HL-60 (cell line): ENCODE measurements around the gene APCDD1.

ENCODE experiments used
- DNase-seq, 2 experiments: peaks; one replicate each; pipeline ENCODE4 v3.0.0-alpha.2; 2010 to 2020; ENCODE audit warnings: low read depth in 1 of 2, low spot score in 1 of 2
- H3K27ac ChIP-seq: fragments of 250-450 bp; sonication (Bioruptor Pico); replicated peaks from 2 replicates; pipeline ENCODE4 v1.5.1; 2020; ENCODE audit warnings: mild to moderate bottlenecking, moderate library complexity
- H3K27me3 ChIP-seq: fragments of 250-450 bp; sonication (Bioruptor Pico); 2 replicates; pipeline ENCODE4 v1.5.1; 2021; ENCODE audit warnings: mild to moderate bottlenecking, moderate library complexity; ENCODE audit not compliant: insufficient read depth, poor library complexity, severe bottlenecking
- H3K4me3 ChIP-seq: replicated peaks from 2 replicates; pipeline ENCODE4 v1.5.1; 2011; ENCODE audit warnings: mild to moderate bottlenecking, control low read depth, low read length; ENCODE audit not compliant: insufficient read depth
- CTCF ChIP-seq: IDR thresholded peaks from one replicate; pipeline ENCODE4 v1.5.1; 2011; ENCODE audit warnings: low read length, control low read depth, inconsistent platforms; ENCODE audit not compliant: insufficient read depth
- GABPA ChIP-seq: IDR thresholded peaks from 2 replicates; pipeline ENCODE4 v1.6.1; 2012; ENCODE audit warnings: low read depth
- POLR2AphosphoS5 ChIP-seq: IDR thresholded peaks from 2 replicates; pipeline ENCODE4 v1.6.1; 2012; ENCODE audit warnings: low read depth
- REST ChIP-seq: IDR thresholded peaks from 2 replicates; pipeline ENCODE4 v1.6.1; 2012; ENCODE audit warnings: low read depth; ENCODE audit not compliant: insufficient replicate concordance
- SPI1 ChIP-seq: IDR thresholded peaks from 2 replicates; pipeline ENCODE4 v1.6.1; 2012; ENCODE audit warnings: low read depth, mild to moderate bottlenecking, borderline replicate concordance

APCDD1 gene

GRCh38 chr18:10486362-10486761 lies 31.9 kb downstream of the APCDD1 start:
- Histone ChIP-seq H3K27me3 (no peaks in the 10 kb centered on the region), H3K4me3 (no peak overlapping the region), H3K27ac (no peak overlapping the region)
- no peak for DNase-seq
- no peak for TF ChIP-seq POLR2AphosphoS5

GRCh38 chr18:10487154-10487553 lies 32.7 kb downstream of the APCDD1 start:
- Histone ChIP-seq H3K4me3 (no peak overlapping the region), H3K27ac (no peak overlapping the region), H3K27me3 (no peaks in the 10 kb centered on the region)
- no peak for DNase-seq
- TF ChIP-seq GABPA = no peak
- TF ChIP-seq CTCF = no peak
- no peak for TF ChIP-seq POLR2AphosphoS5
- no peak for TF ChIP-seq REST
- TF ChIP-seq SPI1 = no peak

GRCh38 chr18:10488017-10488416 lies 33.6 kb downstream of the APCDD1 start:
- no peaks in the 10 kb centered on the region for H3K27me3 ChIP-seq
- DNase-seq = no peak
- no peak overlapping the region for H3K27ac ChIP-seq
- TF ChIP-seq REST = no peak
- TF ChIP-seq GABPA = no peak
- H3K4me3 ChIP-seq = no peak overlapping the region

- Histone ChIP-seq H3K4me3 (no peak overlapping the region), H3K27me3 (no peaks in the 10 kb centered on the region), H3K27ac (no peak overlapping the region)
- peak; percentile 60 to 88 for DNase-seq
- TF ChIP-seq GABPA (no peak), CTCF (peak; percentile 77), REST (no peak)
Observed at GRCh38 chr18:10490401-10491165, 36.1 kb downstream of the APCDD1 start.
